Esophagus muscularis mucosa (tissue), 3 donors: ENCODE results near the gene GRID1.

Source experiments
- POLR2A ChIP-seq: fragments of 450-650 bp; IDR thresholded peaks from one replicate; pipeline ENCODE4 v1.6.1; 2017; ENCODE audit warnings: antibody characterized with exemption, moderate library complexity, mild to moderate bottlenecking, low read depth
- POLR2AphosphoS5 ChIP-seq, 2 donors: sonication (generic); formaldehyde crosslinking; IDR thresholded peaks; one replicate each; pipeline ENCODE4 v1.6.1; 2017; ENCODE audit warnings: antibody characterized with exemption in 2 of 2
- TF ChIP-seq, protein P1 (sequence below), 3 experiments: fragments of 200-600 bp in 2 of 3; fragments of 450-650 bp in 1 of 3; sonication (generic) in 2 of 3; IDR thresholded peaks; one replicate each; pipeline ENCODE4 v1.5.1; 2017 to 2019; ENCODE audit warnings: antibody characterized with exemption in 3 of 3, mild to moderate bottlenecking in 2 of 3, moderate library complexity in 1 of 3

DNA sequence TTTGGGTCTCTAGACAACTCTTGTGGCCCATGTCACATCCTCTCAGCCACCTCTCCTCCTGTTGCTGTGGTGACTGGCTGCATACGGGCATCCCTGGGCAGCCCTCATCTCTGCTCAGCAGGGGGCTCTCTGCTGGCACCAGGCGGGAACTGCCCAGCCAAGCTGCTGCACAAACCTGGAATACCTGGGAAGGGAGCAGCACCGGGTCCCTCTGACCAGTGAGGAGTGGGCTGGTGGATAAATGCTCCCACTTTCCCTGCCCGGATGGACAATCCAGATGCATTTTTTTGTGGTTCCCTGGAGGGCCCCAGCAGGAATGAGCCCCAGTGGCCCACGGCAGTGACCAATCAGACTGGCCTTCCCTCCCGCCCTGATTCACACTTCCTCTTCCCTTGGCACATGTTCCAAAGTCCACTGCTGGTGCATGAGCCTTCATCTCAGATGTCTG lies 21.9 kb downstream of the GRID1 start:
- TF ChIP-seq, protein P1, sequence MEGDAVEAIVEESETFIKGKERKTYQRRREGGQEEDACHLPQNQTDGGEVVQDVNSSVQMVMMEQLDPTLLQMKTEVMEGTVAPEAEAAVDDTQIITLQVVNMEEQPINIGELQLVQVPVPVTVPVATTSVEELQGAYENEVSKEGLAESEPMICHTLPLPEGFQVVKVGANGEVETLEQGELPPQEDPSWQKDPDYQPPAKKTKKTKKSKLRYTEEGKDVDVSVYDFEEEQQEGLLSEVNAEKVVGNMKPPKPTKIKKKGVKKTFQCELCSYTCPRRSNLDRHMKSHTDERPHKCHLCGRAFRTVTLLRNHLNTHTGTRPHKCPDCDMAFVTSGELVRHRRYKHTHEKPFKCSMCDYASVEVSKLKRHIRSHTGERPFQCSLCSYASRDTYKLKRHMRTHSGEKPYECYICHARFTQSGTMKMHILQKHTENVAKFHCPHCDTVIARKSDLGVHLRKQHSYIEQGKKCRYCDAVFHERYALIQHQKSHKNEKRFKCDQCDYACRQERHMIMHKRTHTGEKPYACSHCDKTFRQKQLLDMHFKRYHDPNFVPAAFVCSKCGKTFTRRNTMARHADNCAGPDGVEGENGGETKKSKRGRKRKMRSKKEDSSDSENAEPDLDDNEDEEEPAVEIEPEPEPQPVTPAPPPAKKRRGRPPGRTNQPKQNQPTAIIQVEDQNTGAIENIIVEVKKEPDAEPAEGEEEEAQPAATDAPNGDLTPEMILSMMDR (IDR thresholded peaks at IDR 0.05) = no peak
- TF ChIP-seq POLR2AphosphoS5 (IDR thresholded peaks at IDR 0.05) = no peak
- no peak for TF ChIP-seq POLR2A
